PC-9 (cell line): ENCODE results near the gene BCKDHA. TPM values are rescaled to one million over a fixed set of nuclear protein-coding genes. Genes with fewer than 3 reads are reported as not detected.
"Not testable (repeated sequence)": the region's sequence is repeated elsewhere in the genome, so short reads cannot be mapped to it uniquely, and the experiment has no call there.

Source experiments
- BruUV-seq: library from RNA; stranded (reverse); fragments of 400-500 nt; replicated peaks from 2 replicates; lab custom pipeline; 2021; lab: Mats Ljungman, UMichigan
- CTCF ChIA-PET: fragments of 300-600 bp; sonication (Branson Sonifier 250); formaldehyde crosslinking; loops from one replicate; lab custom pipeline; 2022; ENCODE audit warnings: antibody characterized with exemption; lab: Charles Lee
- POLR2A ChIA-PET: fragments of 300-600 bp; sonication (Branson Sonifier 250); formaldehyde crosslinking; loops from one replicate; lab custom pipeline; 2022; ENCODE audit warnings: antibody characterized with exemption; ENCODE audit not compliant: unreplicated experiment; lab: Charles Lee
- DNase-seq, 2 experiments: peaks; one replicate each; pipeline versions ENCODE4 v3.0.0 to v3.0.0-alpha.2; 2015 to 2022; ENCODE audit warnings: mixed read lengths in 1 of 2
- H2AFZ ChIP-seq: fragments of 200-600 bp; sonication (generic); 2 replicates; pipeline ENCODE4 v1.8.1; 2017; ENCODE audit warnings: antibody characterized with exemption
- H3F3A ChIP-seq: fragments of 200-600 bp; sonication (generic); 2 replicates; pipeline ENCODE4 v1.8.1; 2017; ENCODE audit warnings: antibody characterized with exemption, mild to moderate bottlenecking, low read depth; ENCODE audit not compliant: insufficient read depth
- H3K27ac ChIP-seq: fragments of 200-600 bp; sonication (generic); 2 replicates; pipeline ENCODE4 v1.6.1; 2016; ENCODE audit warnings: mixed run types
- H3K27me3 ChIP-seq: fragments of 200-600 bp; sonication (generic); 2 replicates; pipeline ENCODE4 v1.6.1; 2016; ENCODE audit warnings: low read depth, mixed run types; ENCODE audit not compliant: insufficient read depth
- H3K36me3 ChIP-seq: fragments of 200-600 bp; sonication (generic); 2 replicates; pipeline ENCODE4 v1.6.1; 2016; ENCODE audit warnings: low read depth, mixed run types
- H3K4me1 ChIP-seq: fragments of 200-600 bp; sonication (generic); replicated peaks from 2 replicates; pipeline ENCODE4 v1.6.1; 2016; ENCODE audit warnings: mixed run types; ENCODE audit not compliant: insufficient read depth
- H3K4me2 ChIP-seq: fragments of 200-600 bp; sonication (generic); 2 replicates; pipeline ENCODE4 v1.6.1; 2017; ENCODE audit warnings: mixed run types
- H3K4me3 ChIP-seq: fragments of 200-600 bp; sonication (generic); 2 replicates; pipeline ENCODE4 v1.6.1; 2016; ENCODE audit warnings: mixed run types
- H3K79me2 ChIP-seq: fragments of 200-600 bp; sonication (generic); 2 replicates; pipeline ENCODE4 v1.6.1; 2017; ENCODE audit warnings: low read depth, mixed run types
- H3K9me2 ChIP-seq: fragments of 200-600 bp; sonication (generic); 2 replicates; pipeline ENCODE4 v1.8.1; 2017; ENCODE audit warnings: mild to moderate bottlenecking; ENCODE audit not compliant: insufficient read depth
- H3K9me3 ChIP-seq: fragments of 200-600 bp; sonication (generic); 2 replicates; pipeline ENCODE4 v1.8.1; 2016; ENCODE audit warnings: low read depth; ENCODE audit not compliant: insufficient read depth
- H4K20me1 ChIP-seq: fragments of 200-600 bp; sonication (generic); 2 replicates; pipeline ENCODE4 v1.8.1; 2017; ENCODE audit not compliant: insufficient read depth
- CTCF ChIP-seq: fragments of 200-600 bp; sonication (generic); conservative IDR thresholded peaks from 2 replicates; pipeline ENCODE4 v1.6.1; 2017; ENCODE audit warnings: mixed run types, antibody characterized with exemption, mild to moderate bottlenecking, moderate library complexity
- EZH2 ChIP-seq: fragments of 200-600 bp; sonication (generic); IDR thresholded peaks from 2 replicates; pipeline ENCODE4 v1.8.0; 2017; ENCODE audit warnings: antibody characterized with exemption, low read depth
- intact Hi-C: fragments of 100-400 bp; cut with micrococcal nuclease; formaldehyde crosslinking; loops from one replicate; pipeline ENCODE4 v1.10.0; 2022; ENCODE audit not compliant: unreplicated experiment
- total RNA-seq: library from RNA; stranded (reverse); gene quantifications from 2 replicates; pipeline ENCODE4 v1.2.3, GENCODE V29; 2021

The BCKDHA gene
- total RNA-seq, 1 experiment from 2014 or later = 26.3 TPM

GRCh38 chr19:41433171-41433570, 35.6 kb downstream of the BCKDHA start:
- H3K9me3 ChIP-seq = no peaks in the 10 kb centered on the region
- intact Hi-C loops = loop anchor here (10.0 kb wide), 1 partner anchor 78 kb away; the partner anchor contains the start of gene TGFB1
- H4K20me1 ChIP-seq = no peaks in the 10 kb centered on the region
- H3K27ac ChIP-seq = no peak overlapping the region
- peaks cover 10% of the 10 kb centered on the region; the same call in 1 of the 2 replicates for H3F3A ChIP-seq
- TF ChIP-seq EZH2 (no peak), CTCF (no peak)
- H3K4me1 ChIP-seq = no peaks in the 10 kb centered on the region
- ChIA-PET POLR2A (no interaction called here), CTCF (no interaction called here)
- H3K4me3 ChIP-seq = no peak overlapping the region
- no peaks in the 10 kb centered on the region for H3K9me2 ChIP-seq
- no TSS peak for BruUV-seq
- no peaks in the 10 kb centered on the region for H3K27me3 ChIP-seq
- H3K79me2 ChIP-seq = no peaks in the 10 kb centered on the region
- H3K36me3 ChIP-seq = no peaks in the 10 kb centered on the region
- no peak overlapping the region for H2AFZ ChIP-seq
- DNase-seq = no peak
- H3K4me2 ChIP-seq = no peak overlapping the region

- no peak for TF ChIP-seq EZH2
- TF ChIP-seq CTCF = no peak
- Histone ChIP-seq H4K20me1 (no peaks in the 10 kb centered on the region), H3K36me3 (no peaks in the 10 kb centered on the region), H2AFZ (no peak overlapping the region), H3K27me3 (no peaks in the 10 kb centered on the region), H3K4me1 (peaks cover 7% of the 10 kb centered on the region; the same call in 1 of the 2 replicates), H3K27ac (no peak overlapping the region), H3F3A (peaks cover 3% of the 10 kb centered on the region; the same call in 1 of the 2 replicates), H3K9me2 (no peaks in the 10 kb centered on the region), H3K4me2 (no peak overlapping the region), H3K9me3 (no peaks in the 10 kb centered on the region), H3K4me3 (no peak overlapping the region), H3K79me2 (peaks cover 6% of the 10 kb centered on the region; the same call in 1 of the 2 replicates)
- intact Hi-C loops = loop anchor here (10.0 kb wide), 1 partner anchor 80 kb away; the partner anchor contains the start of gene TGFB1
- ChIA-PET POLR2A (no interaction called here), CTCF (interaction anchor here (0.7 kb wide), 1 partner anchor 280 kb away, joined by 12 read pairs; no protein-coding TSS in a partner anchor)
- DNase-seq = no peak
- no TSS peak for BruUV-seq
Observed at GRCh38 chr19:41434450-41434849, 36.8 kb downstream of the BCKDHA start.

- not testable (repeated sequence) for H3F3A ChIP-seq, H3K27ac ChIP-seq, H2AFZ ChIP-seq, H4K20me1 ChIP-seq, H3K4me2 ChIP-seq, BruUV-seq, H3K36me3 ChIP-seq, H3K27me3 ChIP-seq, H3K4me1 ChIP-seq, H3K79me2 ChIP-seq, H3K4me3 ChIP-seq, H3K9me3 ChIP-seq, DNase-seq, H3K9me2 ChIP-seq
- ChIA-PET POLR2A (interaction anchor here (0.6 kb wide), 1 partner anchor 1111 kb away, joined by 3 read pairs; no protein-coding TSS in a partner anchor), CTCF (interaction anchor here (0.6 kb wide), 2 partner anchors 8 to 834 kb away, joined by 3 to 15 read pairs; partner anchors contain the start of gene B3GNT8)
- intact Hi-C loops = loop anchor here (10.0 kb wide), 1 partner anchor 81 kb away; the partner anchor contains the start of gene TGFB1
Observed at GRCh38 chr19:41435376-41435775, 37.8 kb downstream of the BCKDHA start.
